ENCODE measurements around the gene RNFT2. TPM values are rescaled to one million over a fixed set of nuclear protein-coding genes. Genes with fewer than 3 reads are reported as not detected.

Gene RNFT2
- total RNA-seq, 1 donor from 2014 or later: 9.6 TPM

DNA sequence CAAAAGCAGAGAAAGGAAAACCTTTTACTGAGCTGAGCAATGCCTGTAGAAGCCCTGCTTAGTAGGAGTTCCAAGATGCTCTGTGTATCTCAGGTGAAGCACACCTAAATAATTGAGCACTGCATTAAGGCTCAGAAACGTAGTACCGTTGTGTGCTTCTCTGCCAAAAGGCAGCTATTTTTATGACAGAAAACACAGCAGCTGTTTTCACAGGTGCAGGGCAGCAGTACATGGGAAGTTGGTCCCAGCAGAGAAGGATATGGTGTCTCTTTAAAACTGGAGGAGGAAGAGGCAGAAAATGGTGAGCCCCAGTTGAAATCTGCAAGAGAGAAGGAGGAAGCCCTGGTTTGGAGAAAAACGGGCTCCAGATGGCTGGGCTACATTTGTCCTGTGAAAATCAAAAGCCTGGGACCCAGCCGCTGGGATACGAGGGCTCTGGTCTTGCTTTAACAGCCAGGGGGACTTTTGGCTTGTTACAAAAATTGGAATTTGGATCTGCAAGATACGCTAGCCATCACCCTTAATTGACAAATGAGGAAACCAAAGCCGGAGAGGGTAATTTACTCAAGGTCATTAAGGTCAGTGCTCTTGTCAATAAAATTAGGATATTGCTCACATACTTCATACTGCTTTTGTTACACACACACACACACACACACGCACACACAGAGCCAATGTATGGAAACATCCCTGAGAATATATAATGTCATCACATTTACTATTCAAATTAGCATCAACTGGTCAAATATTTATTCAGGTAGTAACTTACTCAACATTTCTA is 27.6 kb upstream of the RNFT2 start:
- Mint-ChIP-seq H3K9me3 (ENCODE audit: unreplicated experiment) (no peaks in the 10 kb centered on the region), H3K27ac (ENCODE audit: unreplicated experiment) (no peak overlapping the region), H3K36me3 (ENCODE audit: unreplicated experiment) (peaks cover 8% of the 10 kb centered on the region), H3K4me1 (ENCODE audit: unreplicated experiment) (peaks cover 36% of the 10 kb centered on the region), H3K4me3 (ENCODE audit: unreplicated experiment) (no peak overlapping the region), H3K27me3 (ENCODE audit: unreplicated experiment) (peaks cover 12% of the 10 kb centered on the region)
- no peak for DNase-seq (ENCODE audit: extremely low spot score, unreplicated experiment)
- TF ChIP-seq, protein P1, sequence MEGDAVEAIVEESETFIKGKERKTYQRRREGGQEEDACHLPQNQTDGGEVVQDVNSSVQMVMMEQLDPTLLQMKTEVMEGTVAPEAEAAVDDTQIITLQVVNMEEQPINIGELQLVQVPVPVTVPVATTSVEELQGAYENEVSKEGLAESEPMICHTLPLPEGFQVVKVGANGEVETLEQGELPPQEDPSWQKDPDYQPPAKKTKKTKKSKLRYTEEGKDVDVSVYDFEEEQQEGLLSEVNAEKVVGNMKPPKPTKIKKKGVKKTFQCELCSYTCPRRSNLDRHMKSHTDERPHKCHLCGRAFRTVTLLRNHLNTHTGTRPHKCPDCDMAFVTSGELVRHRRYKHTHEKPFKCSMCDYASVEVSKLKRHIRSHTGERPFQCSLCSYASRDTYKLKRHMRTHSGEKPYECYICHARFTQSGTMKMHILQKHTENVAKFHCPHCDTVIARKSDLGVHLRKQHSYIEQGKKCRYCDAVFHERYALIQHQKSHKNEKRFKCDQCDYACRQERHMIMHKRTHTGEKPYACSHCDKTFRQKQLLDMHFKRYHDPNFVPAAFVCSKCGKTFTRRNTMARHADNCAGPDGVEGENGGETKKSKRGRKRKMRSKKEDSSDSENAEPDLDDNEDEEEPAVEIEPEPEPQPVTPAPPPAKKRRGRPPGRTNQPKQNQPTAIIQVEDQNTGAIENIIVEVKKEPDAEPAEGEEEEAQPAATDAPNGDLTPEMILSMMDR (IDR thresholded peaks at IDR 0.05): no peak

DNA sequence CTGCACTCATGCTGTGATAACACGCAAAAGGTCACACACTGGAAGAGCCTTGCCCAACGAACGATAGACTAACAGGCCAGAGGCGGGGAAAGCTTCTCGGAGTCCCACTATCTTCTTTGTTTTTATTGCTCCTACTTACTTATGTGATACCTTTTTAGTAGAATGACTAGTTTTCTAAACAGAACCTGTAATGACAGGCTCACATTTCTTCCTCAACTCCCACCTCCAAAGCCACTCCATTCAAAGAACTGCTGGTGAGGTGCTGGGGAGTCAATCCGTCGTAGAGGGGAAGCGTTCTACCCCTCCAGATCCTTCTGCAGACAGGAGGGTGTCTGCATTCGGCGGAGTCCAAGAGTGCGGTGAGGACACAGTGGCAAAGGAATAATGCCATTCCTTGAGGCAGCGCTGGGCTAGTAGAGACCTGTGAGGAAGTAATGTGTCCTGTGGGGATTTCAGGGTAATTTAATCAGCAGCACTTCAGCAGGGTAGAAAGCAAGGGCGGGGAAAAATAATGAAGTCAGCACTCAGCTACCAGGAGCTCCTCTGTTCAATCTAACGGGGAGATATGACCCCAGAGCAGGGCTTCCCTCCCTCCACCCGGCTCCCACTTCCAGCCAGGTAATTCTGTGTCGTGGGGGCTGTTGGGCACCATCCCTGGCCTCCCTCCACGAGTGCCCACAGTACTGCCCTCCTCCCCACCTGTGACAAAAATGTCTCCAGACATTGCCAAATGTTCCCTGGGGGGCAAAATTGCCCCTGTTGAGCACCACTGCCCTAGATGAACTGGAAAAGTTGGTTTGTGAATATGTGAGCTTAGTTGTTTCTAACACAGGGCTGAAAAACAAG is 25.4 kb upstream of the RNFT2 start:
- TF ChIP-seq, protein P1 (IDR thresholded peaks at IDR 0.05): no peak
- Mint-ChIP-seq H3K4me1 (ENCODE audit: unreplicated experiment) (peaks cover 57% of the 10 kb centered on the region), H3K36me3 (ENCODE audit: unreplicated experiment) (peaks cover 16% of the 10 kb centered on the region), H3K9me3 (ENCODE audit: unreplicated experiment) (no peaks in the 10 kb centered on the region), H3K4me3 (ENCODE audit: unreplicated experiment) (no peak overlapping the region), H3K27ac (ENCODE audit: unreplicated experiment) (peak overlapping the region; percentile 13), H3K27me3 (ENCODE audit: unreplicated experiment) (peaks cover 9% of the 10 kb centered on the region)
- no peak for DNase-seq (ENCODE audit: extremely low spot score, unreplicated experiment)

DNA sequence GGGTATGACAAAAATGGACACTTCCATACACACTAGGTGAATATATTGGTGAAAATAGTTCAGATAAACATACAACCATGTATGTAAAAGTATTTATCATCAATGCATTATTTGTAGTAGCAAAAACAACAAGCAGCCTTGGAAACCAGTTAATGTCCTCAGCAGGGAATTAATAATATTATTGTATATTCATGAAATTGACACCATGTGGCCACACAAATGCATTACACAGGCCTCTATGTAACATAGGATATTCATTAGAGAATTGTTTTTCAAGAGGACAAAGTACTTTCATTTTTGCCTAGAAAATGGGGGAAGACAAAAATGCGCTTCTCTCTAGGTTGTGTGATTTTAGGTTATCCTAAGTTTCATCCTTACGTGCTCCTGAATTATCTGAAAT is 24.6 kb upstream of the RNFT2 start:
- Mint-ChIP-seq H3K4me1 (ENCODE audit: unreplicated experiment) (peaks cover 64% of the 10 kb centered on the region), H3K36me3 (ENCODE audit: unreplicated experiment) (peaks cover 16% of the 10 kb centered on the region), H3K27ac (ENCODE audit: unreplicated experiment) (peak overlapping the region; percentile 58), H3K9me3 (ENCODE audit: unreplicated experiment) (no peaks in the 10 kb centered on the region), H3K4me3 (ENCODE audit: unreplicated experiment) (no peak overlapping the region), H3K27me3 (ENCODE audit: unreplicated experiment) (peaks cover 9% of the 10 kb centered on the region)
- DNase-seq (ENCODE audit: extremely low spot score, unreplicated experiment): no peak
- TF ChIP-seq, protein P1 (IDR thresholded peaks at IDR 0.05): no peak

DNA sequence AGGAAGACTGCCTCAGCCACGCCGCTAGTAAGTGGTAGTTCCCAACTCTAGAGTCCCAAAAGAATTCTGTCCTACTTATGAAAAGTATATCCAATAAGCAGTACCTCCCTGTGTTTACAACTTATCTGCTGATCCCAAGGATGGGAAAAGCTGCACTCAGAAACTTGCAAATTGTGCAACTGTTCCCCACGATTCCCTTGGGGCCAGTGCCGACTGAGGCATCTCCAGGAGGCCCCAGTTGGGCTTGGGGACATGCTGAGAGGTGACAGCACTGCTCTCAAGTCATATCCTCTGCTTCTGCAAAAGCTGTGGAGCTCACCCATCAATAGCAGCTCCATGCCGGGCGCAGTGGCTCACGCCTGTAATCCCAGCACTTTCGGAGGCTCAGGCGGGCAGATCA is 23.9 kb upstream of the RNFT2 start:
- Mint-ChIP-seq H3K9me3 (ENCODE audit: unreplicated experiment) (no peaks in the 10 kb centered on the region), H3K4me1 (ENCODE audit: unreplicated experiment) (peaks cover 64% of the 10 kb centered on the region), H3K27ac (ENCODE audit: unreplicated experiment) (peak overlapping the region; percentile 58), H3K27me3 (ENCODE audit: unreplicated experiment) (peaks cover 8% of the 10 kb centered on the region), H3K4me3 (ENCODE audit: unreplicated experiment) (no peak overlapping the region), H3K36me3 (ENCODE audit: unreplicated experiment) (peaks cover 16% of the 10 kb centered on the region)
- TF ChIP-seq, protein P1 (IDR thresholded peaks at IDR 0.05): no peak
- no peak for DNase-seq (ENCODE audit: extremely low spot score, unreplicated experiment)

Measured in osteocyte (in vitro differentiated cells).